Hepatocyte (in vitro differentiated cells): ENCODE data around the gene TMEM60. TPM values are rescaled to one million over a fixed set of nuclear protein-coding genes. Genes with fewer than 3 reads are reported as not detected.

Experiments
- DNase-seq: peaks from one replicate; pipeline ENCODE4 v3.0.0-alpha.2; 2016; ENCODE audit warnings: low spot score
- H2AFZ ChIP-seq: fragments of 200-600 bp; sonication (generic); 2 replicates; pipeline ENCODE4 v1.6.0; 2016; ENCODE audit warnings: antibody characterized with exemption, mild to moderate bottlenecking
- H3K27ac ChIP-seq: fragments of 200-600 bp; sonication (generic); 2 replicates; pipeline ENCODE4 v1.5.1; 2016; ENCODE audit warnings: mild to moderate bottlenecking
- H3K27me3 ChIP-seq: fragments of 200-600 bp; sonication (generic); 2 replicates; pipeline ENCODE4 v1.6.1; 2016
- H3K36me3 ChIP-seq: fragments of 200-600 bp; sonication (generic); replicated peaks from 2 replicates; pipeline ENCODE4 v1.5.1; 2016; ENCODE audit warnings: low read depth; ENCODE audit not compliant: insufficient read depth
- H3K4me1 ChIP-seq: fragments of 200-600 bp; sonication (generic); 2 replicates; pipeline ENCODE4 v1.5.1; 2016; ENCODE audit warnings: mild to moderate bottlenecking, moderate library complexity; ENCODE audit not compliant: insufficient read depth
- H3K4me2 ChIP-seq: fragments of 200-600 bp; sonication (generic); 2 replicates; pipeline ENCODE4 v1.6.0; 2016
- H3K4me3 ChIP-seq: fragments of 200-600 bp; sonication (generic); 2 replicates; pipeline ENCODE4 v1.5.1; 2016; ENCODE audit warnings: mild to moderate bottlenecking
- H3K79me2 ChIP-seq: fragments of 200-600 bp; sonication (generic); 2 replicates; pipeline ENCODE4 v1.6.0; 2017; ENCODE audit warnings: mild to moderate bottlenecking
- H3K9me2 ChIP-seq: fragments of 200-600 bp; sonication (generic); replicated peaks from 2 replicates; pipeline ENCODE4 v1.6.0; 2017; ENCODE audit warnings: mild to moderate bottlenecking; ENCODE audit not compliant: insufficient read depth
- H3K9me3 ChIP-seq: fragments of 200-600 bp; sonication (generic); 2 replicates; pipeline ENCODE4 v1.5.1; 2016; ENCODE audit warnings: low read depth, mild to moderate bottlenecking
- H4K20me1 ChIP-seq: fragments of 200-600 bp; sonication (generic); 2 replicates; pipeline ENCODE4 v1.6.0; 2016; ENCODE audit warnings: mild to moderate bottlenecking; ENCODE audit not compliant: insufficient read depth, poor library complexity, severe bottlenecking
- CTCF ChIP-seq: fragments of 200-600 bp; sonication (generic); IDR thresholded peaks from 2 replicates; pipeline ENCODE4 v1.5.1; 2016; ENCODE audit warnings: antibody characterized with exemption, mild to moderate bottlenecking; ENCODE audit not compliant: poor library complexity
- EZH2 ChIP-seq: fragments of 200-600 bp; sonication (generic); IDR thresholded peaks from 2 replicates; pipeline ENCODE4 v1.6.1; 2016; ENCODE audit warnings: antibody characterized with exemption, mild to moderate bottlenecking, borderline replicate concordance
- EZH2phosphoT487 ChIP-seq: fragments of 200-600 bp; sonication (generic); IDR thresholded peaks from one replicate; pipeline ENCODE4 v1.6.1; 2018; ENCODE audit warnings: antibody characterized with exemption, mild to moderate bottlenecking, low read depth, moderate library complexity; ENCODE audit not compliant: unreplicated experiment, severe bottlenecking
- WGBS: methylation state at CpG from one replicate; pipeline ENCODE4 v1.1.6; 2016; ENCODE audit warnings: low lambda C conversion rate; ENCODE audit errors: missing lambda C conversion rate; 5-methylcytosine and 5-hydroxymethylcytosine counted together
- polyA plus RNA-seq: library from polyadenylated mRNA; unstranded; fragments of >200 nt; fragmentation: Nextera tagmentation; extraction: Ambion mirVana; gene quantifications from 2 replicates; pipeline ENCODE4 v1.2.1, GENCODE V29; 2016
- total RNA-seq: library from RNA; depleted of rRNA; stranded (reverse); fragments of >200 nt; gene quantifications from 2 replicates; pipeline ENCODE4 v1.2.3, GENCODE V29; 2014

The TMEM60 gene
- total and polyA plus RNA-seq, 2 experiments from 2014 or later: 24.2 to 29.9 TPM

- H3K4me1 ChIP-seq: no peaks in the 10 kb centered on the region
- H3K9me2 ChIP-seq: no peaks in the 10 kb centered on the region
- WGBS: 91% methylated on average over 1 of the region's 1 CpG
- H2AFZ ChIP-seq: no peak overlapping the region
- no peak overlapping the region for H3K27ac ChIP-seq
- no peaks in the 10 kb centered on the region for H3K9me3 ChIP-seq
- H3K79me2 ChIP-seq: peaks cover 88% of the 10 kb centered on the region
- H3K4me2 ChIP-seq: no peak overlapping the region
- no peaks in the 10 kb centered on the region for H4K20me1 ChIP-seq
- no peak for TF ChIP-seq CTCF
- TF ChIP-seq EZH2phosphoT487: no peak
- no peak for TF ChIP-seq EZH2
- H3K27me3 ChIP-seq: no peaks in the 10 kb centered on the region
- H3K36me3 ChIP-seq: no peaks in the 10 kb centered on the region
- H3K4me3 ChIP-seq: no peak overlapping the region
- DNase-seq: no peak
Measured at GRCh38 chr7:77753173-77753572, 45.1 kb downstream of the TMEM60 start.

- 70% methylated on average over 2 of the region's 2 CpGs for WGBS
- Histone ChIP-seq H3K4me2 (no peak overlapping the region), H3K36me3 (no peaks in the 10 kb centered on the region), H3K9me3 (no peaks in the 10 kb centered on the region), H3K27me3 (no peaks in the 10 kb centered on the region), H4K20me1 (no peaks in the 10 kb centered on the region), H3K27ac (no peak overlapping the region), H3K79me2 (peaks cover 94% of the 10 kb centered on the region), H3K9me2 (no peaks in the 10 kb centered on the region), H2AFZ (no peak overlapping the region), H3K4me1 (peaks cover 5% of the 10 kb centered on the region), H3K4me3 (no peak overlapping the region)
- DNase-seq: no peak
- TF ChIP-seq EZH2 (no peak), EZH2phosphoT487 (no peak), CTCF (no peak)
Measured at GRCh38 chr7:77752016-77752415, 46.2 kb downstream of the TMEM60 start.

- no peak overlapping the region for H3K4me2 ChIP-seq
- H3K79me2 ChIP-seq: peaks cover 90% of the 10 kb centered on the region
- no peak overlapping the region for H2AFZ ChIP-seq
- TF ChIP-seq EZH2 (no peak), EZH2phosphoT487 (no peak)
- no peaks in the 10 kb centered on the region for H4K20me1 ChIP-seq
- H3K4me1 ChIP-seq: peaks cover 6% of the 10 kb centered on the region
- H3K27ac ChIP-seq: no peak overlapping the region
- WGBS: 85% methylated on average over 1 of the region's 1 CpG
- no peak overlapping the region for H3K4me3 ChIP-seq
- H3K9me3 ChIP-seq: no peaks in the 10 kb centered on the region
- no peaks in the 10 kb centered on the region for H3K27me3 ChIP-seq
- no peaks in the 10 kb centered on the region for H3K9me2 ChIP-seq
- DNase-seq: no peak
- no peaks in the 10 kb centered on the region for H3K36me3 ChIP-seq
Measured at GRCh38 chr7:77747718-77748117, 50.5 kb downstream of the TMEM60 start.

- Histone ChIP-seq H4K20me1 (no peaks in the 10 kb centered on the region), H3K9me3 (no peaks in the 10 kb centered on the region), H3K36me3 (no peaks in the 10 kb centered on the region), H3K4me1 (peaks cover 6% of the 10 kb centered on the region), H3K27me3 (no peaks in the 10 kb centered on the region), H3K27ac (no peak overlapping the region), H3K9me2 (no peaks in the 10 kb centered on the region), H3K4me2 (no peak overlapping the region), H3K79me2 (peaks cover 88% of the 10 kb centered on the region), H2AFZ (no peak overlapping the region), H3K4me3 (no peak overlapping the region)
- WGBS: 79% methylated on average over 2 of the region's 2 CpGs
- TF ChIP-seq EZH2: no peak
- no peak for TF ChIP-seq EZH2phosphoT487
- no peak for TF ChIP-seq CTCF
- DNase-seq: no peak
Measured at GRCh38 chr7:77747178-77747577, 51.1 kb downstream of the TMEM60 start.
